ENCODE data around the gene SLC19A1.

- no peak for TF ChIP-seq POLR2A (IDR thresholded peaks at IDR 0.05)
- no peak for TF ChIP-seq CTCF (IDR thresholded peaks at IDR 0.05)
Observed at GRCh38 chr21:45551783-45552695, 9.8 kb upstream of the SLC19A1 start.

Measured in prostate gland (tissue), 2 donors.